Stimulated activated CD8-positive, alpha-beta memory T cell treated with anti-CD3 and anti-CD28 coated beads, Interleukin-12 subunit alpha, Interleukin-12 subunit beta, amount 100 ng/mL, for 1 hour (primary cell): ENCODE data around the gene FAM193A.
"Not testable (repeated sequence)": the region's sequence is repeated elsewhere in the genome, so short reads cannot be mapped to it uniquely, and the experiment has no call there.

Source experiments
- DNase-seq: peaks from one replicate; pipeline ENCODE4 v3.0.0-alpha.2; 2020; ENCODE audit warnings: low read depth

Gene FAM193A

GRCh38 chr4:2728221-2728620 lies 191.8 kb downstream of the FAM193A start:
- no peak for DNase-seq

DNA sequence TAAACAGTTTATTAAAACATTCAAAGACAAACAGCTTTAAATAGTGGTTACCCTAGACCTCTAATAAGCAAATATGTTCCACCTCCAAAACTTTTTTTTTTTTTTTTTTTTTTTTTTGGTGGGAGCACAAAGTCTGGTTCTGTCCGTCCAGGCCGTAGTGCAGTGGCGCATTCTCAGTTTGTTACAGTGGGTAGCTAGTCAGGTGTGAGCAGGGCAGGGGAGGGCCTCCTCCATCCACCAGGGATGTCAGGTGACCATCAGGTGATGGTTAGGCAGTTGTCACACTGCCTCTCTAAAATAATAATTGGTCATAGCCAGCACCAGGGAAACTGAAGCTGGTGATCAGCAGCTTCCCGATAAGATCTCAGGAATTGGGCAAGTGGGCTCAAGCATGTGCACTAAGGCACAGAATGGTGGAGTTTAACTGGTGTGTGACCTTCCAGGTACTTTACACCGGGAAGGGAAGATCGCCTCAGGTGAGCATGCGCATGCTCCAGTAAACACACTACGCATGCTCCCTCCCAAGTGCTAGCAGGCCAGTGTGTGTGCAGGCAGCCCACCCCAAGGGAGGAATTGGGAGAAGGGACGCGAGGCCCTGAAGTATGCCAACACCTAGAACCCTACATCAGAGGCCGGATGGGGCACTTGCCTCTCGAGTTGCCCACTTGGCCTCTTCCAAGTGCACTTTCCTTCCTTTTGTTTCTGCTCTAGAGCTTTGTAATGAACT lies 192.5 kb downstream of the FAM193A start:
- DNase-seq, result no peak

- DNase-seq, result no peak
These were observed 193.1 kb downstream of the FAM193A start for GRCh38 chr4:2729533-2729875.

DNA sequence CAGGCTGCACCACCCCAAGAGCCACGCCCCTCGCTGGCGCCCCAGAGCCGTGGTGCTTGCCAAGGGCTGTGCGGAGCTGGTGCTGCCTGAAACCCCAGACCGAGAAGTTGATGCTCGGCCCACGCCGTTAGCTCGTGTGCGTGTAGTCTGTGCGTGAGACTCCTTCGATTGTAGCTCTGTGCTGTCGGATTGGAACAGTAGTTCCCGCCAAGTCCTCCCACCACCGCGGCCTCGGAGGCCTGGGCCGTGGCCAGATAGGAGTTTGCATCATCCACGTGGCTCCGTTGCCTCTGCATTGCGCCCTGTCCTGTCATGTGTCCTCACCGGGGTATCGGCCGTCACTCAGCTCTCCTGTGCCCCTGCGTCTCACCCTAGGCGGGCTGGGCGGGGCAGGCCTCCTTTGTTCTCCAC lies 195.5 kb downstream of the FAM193A start:
- DNase-seq, result no peak

- no peak for DNase-seq
These were observed 196.1 kb downstream of the FAM193A start for GRCh38 chr4:2732526-2732925.

DNA sequence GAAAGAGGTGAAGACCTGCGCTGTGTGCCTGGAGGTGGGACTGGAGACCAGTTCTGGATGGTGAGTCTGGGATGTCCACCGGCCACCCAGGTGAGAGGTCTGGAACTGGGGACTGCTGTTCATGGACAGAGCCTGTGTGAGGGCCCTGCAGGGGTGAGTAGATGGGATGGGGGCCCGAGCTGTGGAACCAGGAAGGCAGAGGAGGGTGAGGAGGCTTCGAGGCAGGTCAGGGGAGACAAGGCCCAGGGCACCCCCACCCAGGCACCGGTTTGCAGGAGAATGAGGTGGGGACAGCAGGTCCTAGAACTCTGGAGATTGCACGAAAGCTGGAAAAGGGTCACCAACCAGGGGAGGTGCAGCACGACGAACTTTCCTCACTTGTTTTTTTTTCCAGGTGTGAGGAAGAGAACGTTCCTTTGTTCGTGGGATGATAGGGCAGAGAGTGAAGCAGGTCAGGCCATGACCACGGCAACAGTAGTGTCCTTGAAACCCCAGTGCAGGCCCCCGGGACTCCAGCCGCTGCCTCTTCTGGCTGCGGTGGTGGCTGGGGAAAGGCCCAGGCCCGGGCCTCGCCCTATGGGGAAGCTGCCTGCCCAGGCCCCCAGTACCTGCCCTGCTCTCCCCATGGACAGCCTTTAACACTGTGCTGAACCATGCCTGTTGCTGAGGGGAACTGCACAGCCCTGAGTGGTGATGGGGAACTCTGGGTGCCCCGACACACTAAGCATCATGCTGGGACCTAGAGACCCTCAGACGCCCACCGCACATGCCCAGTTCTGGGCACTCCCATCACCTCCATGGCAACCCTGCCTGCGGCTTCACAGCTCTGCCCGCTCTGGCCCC lies 196.8 kb downstream of the FAM193A start:
- no peak for DNase-seq

DNA sequence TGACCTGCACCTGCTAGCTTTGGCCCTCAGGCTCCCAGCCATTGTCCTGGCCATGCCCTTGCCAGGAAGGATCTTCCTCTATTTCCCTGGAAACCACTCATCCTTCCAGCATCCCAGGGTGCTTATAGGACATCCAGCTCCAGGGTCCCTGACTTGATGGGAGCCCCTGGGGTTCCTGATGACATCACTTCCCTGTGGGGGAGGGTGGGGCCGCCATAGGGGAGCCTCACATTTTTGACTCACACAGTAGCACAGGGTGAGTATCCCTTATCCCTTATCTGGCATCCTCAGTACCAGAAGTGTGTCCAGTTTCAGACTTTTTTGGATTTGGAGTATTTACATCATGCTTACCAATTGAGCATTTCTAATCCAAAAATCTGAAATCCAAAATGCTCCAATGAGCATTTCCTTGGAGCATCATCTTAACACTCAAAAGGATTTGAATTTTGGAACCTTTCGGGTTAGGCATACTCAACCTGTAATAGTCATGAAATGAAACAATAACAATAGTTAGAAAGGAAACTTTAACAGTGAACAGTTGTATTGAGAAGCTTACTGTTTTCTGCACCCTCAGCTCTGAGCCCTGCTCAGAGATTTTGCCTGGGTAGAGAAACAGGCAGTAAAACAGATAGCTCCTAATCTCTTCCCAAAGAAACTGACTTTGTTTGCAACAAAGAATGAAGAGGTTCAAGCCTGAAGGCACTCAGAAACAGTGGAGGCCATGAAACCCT lies 197.6 kb downstream of the FAM193A start:
- DNase-seq, result no peak

- DNase-seq, result no peak
These were observed 198.2 kb downstream of the FAM193A start for GRCh38 chr4:2734612-2735011.

- DNase-seq, result no peak
These were observed 199.4 kb downstream of the FAM193A start for GRCh38 chr4:2735869-2736268.

GRCh38 chr4:2738296-2738695 lies 201.8 kb downstream of the FAM193A start:
- not testable (repeated sequence) for DNase-seq

DNA sequence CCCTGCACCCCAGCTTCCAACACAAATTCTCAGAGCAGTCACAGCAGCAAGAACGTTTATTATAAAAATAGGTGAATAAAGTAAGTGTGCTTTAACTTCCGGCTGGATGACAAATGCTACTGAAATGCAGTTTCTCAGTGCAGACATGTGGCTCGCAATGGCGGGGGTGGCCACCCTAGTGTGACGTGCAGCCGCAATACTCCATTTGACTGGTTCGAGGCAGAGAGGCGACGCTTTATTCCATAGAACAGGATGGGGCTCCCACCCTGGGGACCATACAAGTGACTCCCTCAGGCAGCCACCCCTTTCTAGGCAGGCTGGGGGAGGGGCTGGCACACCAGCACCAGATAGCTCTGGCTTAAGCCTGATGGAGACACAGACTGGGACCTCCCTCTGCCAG lies 205.2 kb downstream of the FAM193A start:
- DNase-seq, result no peak

DNA sequence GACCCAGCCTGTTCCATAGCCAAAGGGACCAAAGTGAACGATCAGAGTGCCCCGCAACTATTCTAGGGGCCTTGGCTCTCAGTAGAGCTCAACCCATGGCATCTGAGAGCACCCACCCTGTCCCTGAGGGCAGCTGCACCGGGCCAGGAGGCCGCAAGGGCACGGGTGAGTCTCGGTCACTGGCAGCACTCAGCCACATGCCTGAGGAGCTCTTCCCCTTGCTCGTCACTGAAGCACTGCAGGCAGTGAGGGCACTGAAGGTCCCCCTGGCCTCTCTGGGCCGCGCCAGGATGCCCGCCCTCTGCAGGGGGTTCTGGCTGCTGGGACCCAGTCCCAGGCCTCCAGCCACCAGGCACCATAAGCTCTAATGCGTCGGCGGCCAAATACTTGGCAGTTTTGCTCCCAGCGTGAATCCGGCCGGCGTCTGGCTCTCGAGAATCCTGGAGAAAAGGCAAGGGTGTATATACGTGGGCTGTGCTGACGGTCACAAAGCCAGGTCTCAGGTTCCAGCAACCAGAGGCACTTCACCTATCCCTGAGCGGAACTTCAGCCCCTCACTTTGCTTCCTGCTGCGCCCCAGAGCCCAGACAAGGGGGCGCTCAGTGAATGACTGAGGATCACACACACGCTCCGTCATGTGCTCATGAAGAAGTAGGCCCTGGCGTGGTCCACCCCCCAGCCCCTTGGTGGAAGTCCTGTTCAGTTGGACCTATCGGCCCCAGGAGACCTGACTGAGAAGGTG lies 205.8 kb downstream of the FAM193A start:
- DNase-seq, result no peak

DNA sequence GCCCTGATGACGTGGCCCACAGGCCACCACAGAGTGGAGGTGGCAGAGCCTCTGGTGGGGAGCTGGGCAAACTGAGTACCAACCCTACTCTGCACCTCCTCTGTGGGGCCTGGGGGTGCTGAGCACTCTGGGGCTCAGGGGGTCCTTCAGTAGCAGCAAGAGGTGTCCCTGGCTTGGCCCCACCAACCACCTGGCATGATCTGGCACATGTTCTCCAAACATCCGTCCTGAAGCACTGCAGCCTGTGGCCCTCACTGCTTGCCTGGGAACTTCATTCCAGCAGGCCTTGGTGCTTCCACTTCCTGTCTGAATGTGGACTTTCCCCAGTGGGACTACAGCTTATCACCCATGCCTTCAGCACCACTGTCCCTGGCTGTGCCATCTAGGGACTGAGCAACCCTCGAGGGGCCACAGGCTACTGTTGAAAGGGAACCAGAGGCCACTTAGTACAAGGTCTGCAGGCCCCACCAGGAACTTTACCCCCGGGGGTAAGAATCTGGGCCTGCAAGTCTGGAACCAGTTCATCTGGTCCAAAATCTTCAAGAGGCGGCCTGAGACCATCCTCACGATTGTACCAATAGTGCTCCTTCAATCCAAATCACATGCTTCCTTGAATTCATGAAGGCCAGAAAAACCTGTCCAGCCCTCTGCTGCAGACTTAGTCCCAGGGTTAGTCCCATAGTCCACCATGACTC lies 206.5 kb downstream of the FAM193A start:
- no peak for DNase-seq

DNA sequence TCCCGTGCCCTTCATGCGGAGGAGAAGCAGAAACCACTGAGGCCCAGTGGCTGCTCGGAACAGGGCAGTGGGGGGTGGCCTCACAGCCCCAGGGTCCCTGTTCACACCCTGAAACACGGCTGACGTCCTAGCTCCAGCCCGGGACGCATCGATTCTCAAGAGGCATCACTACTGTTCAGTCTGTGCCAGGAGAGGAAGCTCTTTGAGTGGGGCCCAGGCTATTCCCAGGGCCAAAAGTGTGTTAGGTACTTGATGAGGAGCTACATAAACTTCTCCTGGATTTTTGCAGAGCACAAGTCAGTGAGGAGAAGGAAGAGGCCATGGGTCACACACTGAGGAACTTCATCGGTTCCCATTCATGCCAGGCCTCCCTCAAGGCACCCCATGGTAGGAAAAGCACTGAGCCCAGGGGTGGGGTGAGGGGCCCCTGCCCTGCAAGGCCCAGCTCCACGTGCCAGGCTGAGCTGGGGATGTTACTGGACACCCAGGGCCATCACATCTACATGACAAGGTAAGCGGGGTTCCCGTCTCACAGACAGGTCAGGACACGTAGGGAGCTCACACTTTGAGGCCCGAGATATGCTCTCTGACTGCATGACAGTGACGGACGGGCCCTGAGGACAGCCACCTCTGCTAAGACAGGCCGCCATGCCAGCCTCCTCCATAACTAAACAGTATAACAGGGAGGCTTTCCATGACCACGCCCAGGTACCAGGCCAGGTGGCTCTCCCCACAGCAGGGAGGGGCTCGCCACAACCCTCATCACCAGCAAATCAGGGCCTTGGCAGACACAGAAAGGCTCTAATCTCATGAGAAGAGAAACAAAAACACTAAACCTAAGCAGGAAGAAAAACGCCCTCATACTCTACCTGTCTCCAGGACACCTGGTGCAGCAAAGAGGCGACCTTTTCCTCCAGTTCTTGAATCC lies 207.3 kb downstream of the FAM193A start:
- no peak for DNase-seq

- no peak for DNase-seq
These were observed 208.3 kb downstream of the FAM193A start for GRCh38 chr4:2744576-2745270.

- DNase-seq, result no peak
These were observed 209.1 kb downstream of the FAM193A start for GRCh38 chr4:2745516-2745915.

DNA sequence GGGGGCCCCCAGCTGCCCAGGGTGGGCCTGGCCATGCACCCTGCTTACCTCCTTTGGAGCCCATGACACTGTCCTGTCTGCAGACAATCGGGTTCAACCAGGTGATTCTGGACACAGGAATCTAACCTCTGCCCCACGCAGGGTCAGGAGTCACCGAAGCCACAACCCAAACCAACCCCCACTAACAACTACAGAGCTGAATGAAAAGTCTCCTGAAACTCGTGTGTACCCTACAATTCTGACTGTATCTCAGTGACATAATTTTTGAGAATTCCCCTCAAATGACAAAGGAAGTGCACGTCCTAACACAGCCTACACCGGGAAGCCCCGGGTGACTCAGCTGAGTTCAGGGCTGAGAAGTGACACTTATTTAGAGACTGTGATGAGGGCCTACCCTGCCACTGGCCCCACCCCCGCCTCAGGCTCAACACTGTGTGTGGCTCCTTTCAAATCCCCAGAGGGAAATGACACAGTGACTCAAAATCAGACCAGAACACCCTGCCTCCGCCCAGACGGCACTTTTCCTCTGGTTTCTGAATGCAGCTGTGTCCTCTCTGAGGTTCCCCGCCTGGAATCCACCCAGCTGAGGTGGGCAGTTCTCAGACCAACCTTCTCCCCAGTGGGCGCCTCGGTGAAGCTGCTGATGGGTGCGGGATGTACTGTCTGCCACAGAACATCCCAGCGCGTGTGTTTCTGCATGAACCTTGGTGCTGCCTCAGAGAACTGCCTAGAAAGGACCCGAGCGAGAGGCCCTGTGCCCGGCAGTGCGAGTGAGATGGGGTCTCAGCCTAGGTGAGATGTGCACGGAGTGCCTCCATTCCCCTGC lies 209.7 kb downstream of the FAM193A start:
- peak; percentile 69 for DNase-seq

GRCh38 chr4:2746891-2747695 lies 210.6 kb downstream of the FAM193A start:
- no peak for DNase-seq
